ENCODE measurements around the gene TARP.

The TARP gene

GRCh38 chr7:38211940-38212339 lies 61.5 kb downstream of the TARP start:
- in situ Hi-C loops (cut with MboI; ENCODE audit: low sequenced_read_pairs, unreplicated experiment) = no loop called here
- DNase-seq (ENCODE audit: low spot score) = no peak
- no peak for TF ChIP-seq CTCF (IDR thresholded peaks at IDR 0.05; ENCODE audit: borderline replicate concordance, control extremely low read depth, extremely low read depth, insufficient read depth, missing control alignments)

- DNase-seq (ENCODE audit: low spot score) = no peak
- no peak for TF ChIP-seq CTCF (IDR thresholded peaks at IDR 0.05; ENCODE audit: borderline replicate concordance, control extremely low read depth, extremely low read depth, insufficient read depth, missing control alignments)
- in situ Hi-C loops (cut with MboI; ENCODE audit: low sequenced_read_pairs, unreplicated experiment) = no loop called here
These were observed 62.0 kb downstream of the TARP start for GRCh38 chr7:38211486-38211885.

Data from GM13976 (cell line).